OCI-LY1 (cell line): ENCODE results near the gene OR56A1.

Experiments
- CTCF ChIP-seq: fragments of 200-600 bp; sonication (generic), shearing (Covaris generic); IDR thresholded peaks from 2 replicates; pipeline ENCODE4 v1.5.1; 2017; ENCODE audit warnings: mild to moderate bottlenecking, antibody characterized with exemption, low read length, moderate library complexity, mixed read lengths
- EZH2 ChIP-seq: fragments of 200-600 bp; sonication (generic), shearing (Covaris generic); IDR thresholded peaks from 2 replicates; pipeline ENCODE4 v1.8.0; 2017; ENCODE audit warnings: borderline replicate concordance, mixed run types, mild to moderate bottlenecking, antibody characterized with exemption, low read length, moderate library complexity, mixed read lengths

DNA sequence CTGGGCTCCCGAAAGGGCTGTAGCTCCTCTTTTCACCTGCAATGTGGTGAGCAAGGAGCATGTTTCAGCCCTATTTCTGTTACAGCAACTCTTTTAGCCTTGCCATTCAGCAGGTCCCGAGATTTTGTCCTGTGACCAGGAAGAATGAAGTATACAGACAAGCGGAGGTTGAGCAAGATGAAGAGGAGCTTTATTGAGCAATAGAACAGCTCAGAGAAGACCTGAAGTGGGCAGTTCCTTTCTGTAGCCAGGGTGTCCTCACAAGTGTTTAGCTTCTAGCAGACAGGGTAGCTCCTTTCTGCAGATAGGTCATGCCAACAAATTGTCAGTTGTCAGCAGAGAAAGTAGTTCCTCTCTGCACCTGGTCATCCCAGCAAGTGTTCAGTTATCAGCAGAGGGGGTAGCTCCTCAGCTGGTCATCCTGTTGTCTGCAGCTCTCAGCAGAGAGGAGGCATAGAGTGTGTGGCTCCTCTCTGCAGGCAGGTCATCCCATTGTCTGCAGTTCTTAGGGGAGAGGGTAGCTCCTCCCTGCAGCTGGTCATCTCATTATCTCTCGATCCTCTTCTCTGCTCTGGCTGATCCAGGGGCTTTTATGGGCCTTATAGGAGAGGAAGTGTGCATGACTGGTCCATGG, 18.4 kb downstream of the OR56A1 start:
- no peak for TF ChIP-seq EZH2
- no peak for TF ChIP-seq CTCF
